HepG2 (cell line): ENCODE results near the gene STX2. TPM values are rescaled to one million over a fixed set of nuclear protein-coding genes. Genes with fewer than 3 reads are reported as not detected.

Experiments used
- AHR ChIP-seq: IDR thresholded peaks from 2 replicates; pipeline ENCODE4 v1.6.1; 2018; ENCODE audit warnings: missing genetic modification reagents, missing compliant biosample characterization
- BORCS8-MEF2B ChIP-seq: sonication (generic); formaldehyde crosslinking; IDR thresholded peaks from 2 replicates; pipeline ENCODE4 v1.8.0; 2022; ENCODE audit warnings: mild to moderate bottlenecking, missing genetic modification reagents
- FLYWCH1 ChIP-seq: sonication (generic); formaldehyde crosslinking; IDR thresholded peaks from 2 replicates; pipeline ENCODE4 v1.8.1; 2023; ENCODE audit warnings: mild to moderate bottlenecking, missing genetic modification reagents
- GFI1 ChIP-seq: sonication (generic); formaldehyde crosslinking; IDR thresholded peaks from 2 replicates; pipeline ENCODE4 v1.5.0; 2020; ENCODE audit warnings: missing genetic modification reagents, mild to moderate bottlenecking, borderline replicate concordance
- GRHL1 ChIP-seq: sonication (generic); formaldehyde crosslinking; conservative IDR thresholded peaks from 2 replicates; pipeline ENCODE4 v1.8.0; 2022; ENCODE audit warnings: missing genetic modification reagents
- HNF1B ChIP-seq: sonication (generic); formaldehyde crosslinking; IDR thresholded peaks from 2 replicates; pipeline ENCODE4 v1.5.1; 2020; ENCODE audit warnings: mild to moderate bottlenecking, moderate library complexity, missing genetic modification reagents
- KDM5B ChIP-seq: sonication (generic); formaldehyde crosslinking; IDR thresholded peaks from 2 replicates; pipeline ENCODE4 v1.4.0; 2020; ENCODE audit warnings: missing genetic modification reagents, mild to moderate bottlenecking, borderline replicate concordance
- KLF9 ChIP-seq: IDR thresholded peaks from 2 replicates; pipeline ENCODE4 v1.6.1; 2016; ENCODE audit warnings: low read depth
- MEF2D ChIP-seq: sonication (generic); formaldehyde crosslinking; IDR thresholded peaks from 2 replicates; pipeline ENCODE4 v1.5.1; 2020; ENCODE audit warnings: mild to moderate bottlenecking, missing genetic modification reagents
- RBFOX2 ChIP-seq: fragments of 200-400 bp; formaldehyde crosslinking; IDR thresholded peaks from 2 replicates; pipeline ENCODE4 v1.6.1; 2017; ENCODE audit warnings: low read depth, mild to moderate bottlenecking, low read length
- RBM39 ChIP-seq: fragments of 200-400 bp; formaldehyde crosslinking; IDR thresholded peaks from one replicate; pipeline ENCODE4 v1.6.1; 2018; ENCODE audit warnings: antibody characterized with exemption, mild to moderate bottlenecking, low read depth, low read length; ENCODE audit not compliant: poor library complexity, severe bottlenecking
- ZFP36L1 ChIP-seq: sonication (generic); formaldehyde crosslinking; IDR thresholded peaks from 2 replicates; pipeline ENCODE4 v1.8.0; 2022; ENCODE audit warnings: mild to moderate bottlenecking, missing genetic modification reagents, moderate library complexity
- ZNF335 ChIP-seq: sonication (generic); formaldehyde crosslinking; IDR thresholded peaks from 2 replicates; pipeline ENCODE4 v1.4.0; 2020; ENCODE audit warnings: missing genetic modification reagents
- ZNF598 ChIP-seq: sonication (generic); formaldehyde crosslinking; IDR thresholded peaks from 2 replicates; pipeline ENCODE4 v1.5.1; 2020; ENCODE audit warnings: mild to moderate bottlenecking, missing genetic modification reagents, borderline replicate concordance
- ZNF605 ChIP-seq: sonication (generic); formaldehyde crosslinking; IDR thresholded peaks from 2 replicates; pipeline ENCODE4 v1.8.0; 2022; ENCODE audit warnings: mild to moderate bottlenecking, missing genetic modification reagents
- ZNF709 ChIP-seq: sonication (generic); formaldehyde crosslinking; IDR thresholded peaks from 2 replicates; pipeline ENCODE4 v1.5.0; 2020; ENCODE audit warnings: mild to moderate bottlenecking, missing genetic modification reagents
- ZNF782 ChIP-seq: sonication (generic); formaldehyde crosslinking; IDR thresholded peaks from 2 replicates; pipeline ENCODE4 v1.4.0; 2020; ENCODE audit warnings: missing genetic modification reagents, mild to moderate bottlenecking, borderline replicate concordance
- ZUFSP ChIP-seq: sonication (generic); formaldehyde crosslinking; IDR thresholded peaks from 2 replicates; pipeline ENCODE4 v1.9.0; 2021; ENCODE audit warnings: missing genetic modification reagents, mild to moderate bottlenecking, borderline replicate concordance
- ZXDC ChIP-seq: sonication (generic); formaldehyde crosslinking; IDR thresholded peaks from 2 replicates; pipeline ENCODE4 v1.5.0; 2020; ENCODE audit warnings: mild to moderate bottlenecking, missing genetic modification reagents
- polyA plus RNA-seq, 8 experiments: library from polyadenylated mRNA; depleted of rRNA in 3 of 8; stranded (reverse) in 7 of 8; unstranded in 1 of 8; fragments of >200 nt; fragmentation: Illumina TruSeq in 4 of 8; extraction: Trizol in 4 of 8; gene quantifications; 2 replicates each; pipeline versions ENCODE4 v1.2.1 to v1.2.3, GENCODE V29; 2011 to 2016; ENCODE audit warnings: low read depth in 4 of 8, missing spikeins in 1 of 8, mixed read lengths in 1 of 8; ENCODE audit not compliant: insufficient read depth in 1 of 8
- total RNA-seq, 5 experiments: library from RNA; depleted of rRNA; stranded (reverse); fragments of >200 nt; fragmentation: Illumina TruSeq; extraction: Trizol; gene quantifications; 2 replicates each; pipeline ENCODE4 v1.2.3, GENCODE V29; 2016; ENCODE audit warnings: low read depth in 1 of 5

STX2 gene
- total and polyA plus RNA-seq, 2 of the 13 experiments (the other 11 are each of a cell fraction or from before 2014, with no cell fraction given): 13.4 to 25.1 TPM

GRCh38 chr12:130872179-130873096 lies 33.4 kb upstream of the STX2 start (continued):
- TF ChIP-seq ZFP36L1 (CRISPR knock-in tag) (no peak), GRHL1 (CRISPR knock-in tag) (no peak), AHR (CRISPR knock-in tag) (no peak), ZNF605 (CRISPR knock-in tag) (no peak), ZNF709 (CRISPR knock-in tag) (no peak), ZUFSP (CRISPR knock-in tag) (no peak), FLYWCH1 (CRISPR knock-in tag) (no peak), ZXDC (0 out of 2 replicates have a peak, but pooled peaks have one; percentile 34), ZNF598 (0 out of 2 replicates have a peak, but pooled peaks have one; percentile 41), HNF1B (CRISPR knock-in tag) (0 out of 2 replicates have a peak, but pooled peaks have one; percentile 28), KDM5B (0 out of 2 replicates have a peak, but pooled peaks have one; percentile 25), GFI1 (no peak), RBM39 (peak; percentile 59), RBFOX2 (peak; percentile 41), ZNF782 (CRISPR knock-in tag) (peak; percentile 29; the same call in 1 of the 2 replicates), BORCS8-MEF2B (CRISPR knock-in tag) (no peak), KLF9 (CRISPR knock-in tag) (no peak), ZNF335 (no peak), MEF2D (CRISPR knock-in tag) (no peak)
